ENCODE measurements around the gene USP32. TPM values are rescaled to one million over a fixed set of nuclear protein-coding genes. Genes with fewer than 3 reads are reported as not detected.

USP32 gene
- polyA plus RNA-seq, 1 donor (not counting 4 experiments of a cell fraction or from before 2014, with no cell fraction given): 37.6 TPM

DNA sequence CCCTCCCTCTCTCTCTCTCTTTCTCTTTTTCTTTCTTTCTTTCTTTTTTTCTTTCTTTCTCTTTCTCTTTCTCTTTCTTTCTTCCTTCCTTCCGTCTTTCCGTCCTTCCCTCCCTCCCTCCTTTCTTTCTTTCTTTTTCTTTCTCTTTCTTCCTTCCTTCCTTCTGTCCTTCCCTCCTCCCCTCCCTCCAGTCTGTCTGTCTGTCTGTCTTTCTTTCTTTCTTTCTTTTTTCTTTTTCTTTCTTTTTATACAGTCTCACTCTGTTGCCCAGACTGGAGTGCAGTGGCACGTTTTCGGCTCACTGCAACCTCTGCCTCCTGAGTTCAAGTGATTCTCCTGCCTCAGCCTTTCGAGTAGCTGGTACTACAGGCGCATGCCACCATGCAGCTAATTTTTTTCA is 227.8 kb downstream of the USP32 start:
- no peaks in the 10 kb centered on the region for H3K9me3 ChIP-seq (ENCODE audit: control insufficient read depth, low read depth, low read length)
- TF ChIP-seq, protein P1, sequence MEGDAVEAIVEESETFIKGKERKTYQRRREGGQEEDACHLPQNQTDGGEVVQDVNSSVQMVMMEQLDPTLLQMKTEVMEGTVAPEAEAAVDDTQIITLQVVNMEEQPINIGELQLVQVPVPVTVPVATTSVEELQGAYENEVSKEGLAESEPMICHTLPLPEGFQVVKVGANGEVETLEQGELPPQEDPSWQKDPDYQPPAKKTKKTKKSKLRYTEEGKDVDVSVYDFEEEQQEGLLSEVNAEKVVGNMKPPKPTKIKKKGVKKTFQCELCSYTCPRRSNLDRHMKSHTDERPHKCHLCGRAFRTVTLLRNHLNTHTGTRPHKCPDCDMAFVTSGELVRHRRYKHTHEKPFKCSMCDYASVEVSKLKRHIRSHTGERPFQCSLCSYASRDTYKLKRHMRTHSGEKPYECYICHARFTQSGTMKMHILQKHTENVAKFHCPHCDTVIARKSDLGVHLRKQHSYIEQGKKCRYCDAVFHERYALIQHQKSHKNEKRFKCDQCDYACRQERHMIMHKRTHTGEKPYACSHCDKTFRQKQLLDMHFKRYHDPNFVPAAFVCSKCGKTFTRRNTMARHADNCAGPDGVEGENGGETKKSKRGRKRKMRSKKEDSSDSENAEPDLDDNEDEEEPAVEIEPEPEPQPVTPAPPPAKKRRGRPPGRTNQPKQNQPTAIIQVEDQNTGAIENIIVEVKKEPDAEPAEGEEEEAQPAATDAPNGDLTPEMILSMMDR (optimal IDR thresholded peaks at IDR 0.05 in 1 of 3, IDR thresholded peaks at IDR 0.05 in 1 of 3, conservative IDR thresholded peaks at IDR 0.05 in 1 of 3; ENCODE audit: extremely low read depth in 1 of 3, insufficient read depth in 2 of 3, low read length in 3 of 3): no peak
- no peak for TF ChIP-seq EZH2 (IDR thresholded peaks at IDR 0.05; ENCODE audit: low read length)
- dilution Hi-C loops (cut with MboI; ENCODE audit: extremely low pct_ligation_motif_present, low sequenced_read_pairs): no loop called here
- H4K20me1 ChIP-seq (ENCODE audit: control insufficient read depth, extremely low read depth, insufficient read depth, low read length): no peaks in the 10 kb centered on the region
- no peak for FAIRE-seq
- no peaks in the 10 kb centered on the region for H3K79me2 ChIP-seq (ENCODE audit: control insufficient read depth, insufficient read depth, low read length)
- H2AFZ ChIP-seq (ENCODE audit: control insufficient read depth, low read length): no peak overlapping the region
- no peak overlapping the region for H3K4me2 ChIP-seq (ENCODE audit: control insufficient read depth, extremely low read depth, insufficient read depth, low read depth, low read length)
- no peak overlapping the region for H3K27ac ChIP-seq (ENCODE audit: control insufficient read depth, insufficient read depth, low read length)
- no peak overlapping the region for H3K4me3 ChIP-seq (ENCODE audit: control insufficient read depth in 2 of 3, extremely low read depth in 1 of 3, insufficient read depth in 2 of 3, low read depth in 1 of 3, low read length in 3 of 3)
- H3K27me3 ChIP-seq (ENCODE audit: control insufficient read depth, extremely low read depth, insufficient read depth, low read length): peaks cover 5% of the 10 kb centered on the region
- H3K9ac ChIP-seq (ENCODE audit: control insufficient read depth, extremely low read depth, insufficient read depth, low read length): no peak overlapping the region
- DNase-seq (ENCODE audit: low read depth, low spot score): no peak
- no peaks in the 10 kb centered on the region for H3K4me1 ChIP-seq (ENCODE audit: control insufficient read depth, extremely low read depth, insufficient read depth, low read length)
- H3K9me1 ChIP-seq (ENCODE audit: control insufficient read depth, extremely low read depth, insufficient read depth, low read length): no peaks in the 10 kb centered on the region
- H3K36me3 ChIP-seq (ENCODE audit: control insufficient read depth in 2 of 2, extremely low read depth in 1 of 2, insufficient read depth in 2 of 2, low read length in 2 of 2): no peaks in the 10 kb centered on the region

DNA sequence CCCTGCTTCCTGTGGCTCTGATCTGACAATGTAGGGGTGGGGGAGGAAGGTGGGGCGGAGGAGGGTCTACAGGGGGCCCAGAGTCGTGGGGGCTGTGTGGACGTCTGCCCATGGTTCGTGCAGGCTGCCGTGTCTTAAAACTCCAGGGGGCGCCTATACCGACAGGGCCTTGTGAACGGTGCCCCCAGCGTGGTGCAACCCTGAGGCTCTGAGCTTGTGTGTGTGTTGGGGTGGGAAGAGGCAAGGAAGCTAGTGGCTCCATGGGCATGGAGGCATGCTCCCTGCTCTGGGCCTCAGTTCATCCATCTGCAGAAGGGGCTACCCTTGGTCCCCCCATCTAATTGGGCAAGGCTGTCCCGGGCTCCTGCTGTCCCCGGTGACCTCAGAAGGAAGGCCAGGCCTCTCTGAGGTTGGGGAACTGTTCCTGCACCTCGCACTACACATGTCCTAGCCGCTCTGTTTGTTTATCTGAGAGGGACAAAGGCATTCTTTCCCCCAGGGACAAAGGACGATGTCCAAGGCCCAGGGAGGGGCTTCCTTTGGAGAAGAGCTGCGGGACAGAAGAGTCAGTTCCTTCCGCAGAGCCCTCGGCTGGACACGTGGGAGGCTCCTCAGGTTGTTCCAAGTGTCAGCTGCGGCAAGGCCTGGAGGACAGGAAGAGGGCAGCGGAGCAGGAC is 228.7 kb downstream of the USP32 start:
- Histone ChIP-seq H3K4me2 (ENCODE audit: control insufficient read depth, extremely low read depth, insufficient read depth, low read depth, low read length) (no peak overlapping the region), H3K79me2 (ENCODE audit: control insufficient read depth, insufficient read depth, low read length) (no peaks in the 10 kb centered on the region), H3K9me1 (ENCODE audit: control insufficient read depth, extremely low read depth, insufficient read depth, low read length) (no peaks in the 10 kb centered on the region), H3K4me3 (ENCODE audit: control insufficient read depth in 2 of 3, extremely low read depth in 1 of 3, insufficient read depth in 2 of 3, low read depth in 1 of 3, low read length in 3 of 3) (no peak overlapping the region), H2AFZ (ENCODE audit: control insufficient read depth, low read length) (no peak overlapping the region), H3K27ac (ENCODE audit: control insufficient read depth, insufficient read depth, low read length) (no peak overlapping the region), H3K27me3 (ENCODE audit: control insufficient read depth, extremely low read depth, insufficient read depth, low read length) (peaks cover 11% of the 10 kb centered on the region), H4K20me1 (ENCODE audit: control insufficient read depth, extremely low read depth, insufficient read depth, low read length) (no peaks in the 10 kb centered on the region), H3K9me3 (ENCODE audit: control insufficient read depth, low read depth, low read length) (no peaks in the 10 kb centered on the region), H3K9ac (ENCODE audit: control insufficient read depth, extremely low read depth, insufficient read depth, low read length) (no peak overlapping the region), H3K36me3 (ENCODE audit: control insufficient read depth in 2 of 2, extremely low read depth in 1 of 2, insufficient read depth in 2 of 2, low read length in 2 of 2) (no peaks in the 10 kb centered on the region), H3K4me1 (ENCODE audit: control insufficient read depth, extremely low read depth, insufficient read depth, low read length) (no peaks in the 10 kb centered on the region)
- dilution Hi-C loops (cut with MboI; ENCODE audit: extremely low pct_ligation_motif_present, low sequenced_read_pairs): no loop called here
- FAIRE-seq (no peak), DNase-seq (ENCODE audit: low read depth, low spot score) (no peak)
- TF ChIP-seq, protein P1 (optimal IDR thresholded peaks at IDR 0.05 in 1 of 3, IDR thresholded peaks at IDR 0.05 in 1 of 3, conservative IDR thresholded peaks at IDR 0.05 in 1 of 3; ENCODE audit: extremely low read depth in 1 of 3, insufficient read depth in 2 of 3, low read length in 3 of 3): no peak
- TF ChIP-seq EZH2 (IDR thresholded peaks at IDR 0.05; ENCODE audit: low read length): no peak
